Uterus (tissue), 4 donors: ENCODE results near the gene CAB39L. TPM values are rescaled to one million over a fixed set of nuclear protein-coding genes. Genes with fewer than 3 reads are reported as not detected.

Experiments
- DNase-seq, 2 donors: peaks; one replicate each; pipeline ENCODE4 v3.0.0-alpha.2; 2019 to 2020
- H3K27ac ChIP-seq, 2 donors: fragments of 200-600 bp; sonication (generic); 1 replicate in 1 of 2; 2 replicates in 1 of 2; pipeline ENCODE4 v1.5.1; 2016 to 2018
- H3K27me3 ChIP-seq, 2 donors: fragments of 200-600 bp; sonication (generic); one replicate each; pipeline ENCODE4 v1.5.1; 2018 to 2019; ENCODE audit warnings: control low read depth in 1 of 2
- H3K36me3 ChIP-seq, 2 donors: fragments of 200-600 bp; sonication (generic); one replicate each; pipeline ENCODE4 v1.5.1; 2019; ENCODE audit warnings: control low read depth in 1 of 2
- H3K4me1 ChIP-seq, 2 donors: fragments of 200-600 bp; sonication (generic); one replicate each; pipeline ENCODE4 v1.5.1; 2018 to 2019; ENCODE audit warnings: control low read depth in 1 of 2
- H3K4me3 ChIP-seq, 2 donors: fragments of 200-600 bp; sonication (generic); 1 replicate in 1 of 2; 2 replicates in 1 of 2; pipeline ENCODE4 v1.5.1; 2018 to 2019; ENCODE audit warnings: mild to moderate bottlenecking in 1 of 2
- H3K9me3 ChIP-seq, 2 donors: fragments of 200-600 bp; sonication (generic); one replicate each; pipeline ENCODE4 v1.5.1; 2019; ENCODE audit warnings: control low read depth in 1 of 2
- POLR2A ChIP-seq, 2 donors: fragments of 450-650 bp; IDR thresholded peaks; one replicate each; pipeline ENCODE4 v1.6.1; 2016; ENCODE audit warnings: antibody characterized with exemption in 2 of 2, mild to moderate bottlenecking in 1 of 2, moderate library complexity in 1 of 2
- intact Hi-C: fragments of 100-400 bp; cut with DNase I; formaldehyde crosslinking; loops from one replicate; pipeline ENCODE4 v1.15.1; 2023; ENCODE audit warnings: low total_unique reads
- total RNA-seq, 4 donors: library from RNA; depleted of rRNA in 3 of 4; stranded (reverse); fragments of >200 nt in 3 of 4; gene quantifications; one replicate each; pipeline versions ENCODE4 v1.1.0 to v1.2.4, GENCODE V29; 2014 to 2023
- TF ChIP-seq, protein P1 (sequence below), 4 experiments: fragments of 200-600 bp in 2 of 4; fragments of 450-650 bp in 2 of 4; sonication (generic) in 2 of 4; IDR thresholded peaks; one replicate each; pipeline ENCODE4 v1.5.1; 2016 to 2019; ENCODE audit warnings: antibody characterized with exemption in 4 of 4, mild to moderate bottlenecking in 2 of 4, moderate library complexity in 1 of 4
- donor health status: DM: yes; HTN: yes; CAD: no.

CAB39L gene
- total RNA-seq, 4 donors from 2014 or later: 12.0 to 24.7 (median 18.5) TPM

DNA sequence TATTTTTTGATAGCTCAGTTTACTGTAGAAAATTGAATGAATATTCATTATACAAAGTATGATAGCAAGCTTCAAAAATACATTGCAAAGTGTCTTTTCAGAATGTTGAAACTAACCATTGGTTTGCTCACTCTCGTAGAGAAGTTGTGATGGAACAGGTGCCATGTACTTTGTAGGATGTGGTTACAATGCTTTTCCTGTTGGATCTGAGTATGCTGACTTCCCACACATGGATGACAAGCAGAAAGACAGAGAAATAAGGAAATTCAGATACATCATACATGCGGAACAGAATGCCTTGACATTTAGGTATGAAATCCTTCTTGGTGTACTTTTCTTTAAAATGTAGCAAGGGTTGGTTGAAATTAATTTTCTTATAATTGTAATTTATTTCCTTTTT, 165.7 kb downstream of the CAB39L start:
- Histone ChIP-seq H3K27ac (no peak overlapping the region), H3K27me3 (no peaks in the 10 kb centered on the region), H3K36me3 (peaks cover 0 to 3% of the 10 kb centered on the region in 2 donors), H3K9me3 (no peaks in the 10 kb centered on the region), H3K4me3 (no peak overlapping the region), H3K4me1 (no peaks in the 10 kb centered on the region)
- no peak for DNase-seq
- intact Hi-C loops: no loop called here
- TF ChIP-seq, protein P1, sequence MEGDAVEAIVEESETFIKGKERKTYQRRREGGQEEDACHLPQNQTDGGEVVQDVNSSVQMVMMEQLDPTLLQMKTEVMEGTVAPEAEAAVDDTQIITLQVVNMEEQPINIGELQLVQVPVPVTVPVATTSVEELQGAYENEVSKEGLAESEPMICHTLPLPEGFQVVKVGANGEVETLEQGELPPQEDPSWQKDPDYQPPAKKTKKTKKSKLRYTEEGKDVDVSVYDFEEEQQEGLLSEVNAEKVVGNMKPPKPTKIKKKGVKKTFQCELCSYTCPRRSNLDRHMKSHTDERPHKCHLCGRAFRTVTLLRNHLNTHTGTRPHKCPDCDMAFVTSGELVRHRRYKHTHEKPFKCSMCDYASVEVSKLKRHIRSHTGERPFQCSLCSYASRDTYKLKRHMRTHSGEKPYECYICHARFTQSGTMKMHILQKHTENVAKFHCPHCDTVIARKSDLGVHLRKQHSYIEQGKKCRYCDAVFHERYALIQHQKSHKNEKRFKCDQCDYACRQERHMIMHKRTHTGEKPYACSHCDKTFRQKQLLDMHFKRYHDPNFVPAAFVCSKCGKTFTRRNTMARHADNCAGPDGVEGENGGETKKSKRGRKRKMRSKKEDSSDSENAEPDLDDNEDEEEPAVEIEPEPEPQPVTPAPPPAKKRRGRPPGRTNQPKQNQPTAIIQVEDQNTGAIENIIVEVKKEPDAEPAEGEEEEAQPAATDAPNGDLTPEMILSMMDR (IDR thresholded peaks at IDR 0.05): no peak
- TF ChIP-seq POLR2A (IDR thresholded peaks at IDR 0.05): no peak

DNA sequence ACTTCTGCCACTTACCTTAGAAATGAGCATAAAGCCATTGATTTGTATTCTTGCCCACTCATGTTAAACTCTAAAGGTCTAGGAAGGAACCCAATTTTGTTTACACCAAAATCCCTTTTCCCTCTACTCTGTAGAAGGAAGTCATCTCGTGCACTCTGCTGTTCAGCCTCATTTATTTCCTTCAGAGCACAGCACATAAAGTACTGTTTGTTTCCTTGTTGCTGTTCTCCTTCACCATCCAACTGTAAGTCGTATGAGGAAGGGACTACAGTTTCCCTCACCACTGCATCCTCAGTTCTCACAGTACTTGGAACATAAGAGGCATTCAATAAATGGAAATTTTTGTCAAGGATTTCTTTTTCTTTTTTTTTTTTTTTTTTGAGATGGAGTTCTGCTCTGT, 171.6 kb downstream of the CAB39L start:
- DNase-seq: no peak
- Histone ChIP-seq H3K4me1 (no peaks in the 10 kb centered on the region), H3K9me3 (no peaks in the 10 kb centered on the region), H3K4me3 (no peak overlapping the region), H3K36me3 (peaks cover 0 to 3% of the 10 kb centered on the region in 2 donors), H3K27ac (no peak overlapping the region), H3K27me3 (no peaks in the 10 kb centered on the region)
- intact Hi-C loops: no loop called here
- TF ChIP-seq, protein P1 (IDR thresholded peaks at IDR 0.05): no peak
- TF ChIP-seq POLR2A (IDR thresholded peaks at IDR 0.05): no peak

DNA sequence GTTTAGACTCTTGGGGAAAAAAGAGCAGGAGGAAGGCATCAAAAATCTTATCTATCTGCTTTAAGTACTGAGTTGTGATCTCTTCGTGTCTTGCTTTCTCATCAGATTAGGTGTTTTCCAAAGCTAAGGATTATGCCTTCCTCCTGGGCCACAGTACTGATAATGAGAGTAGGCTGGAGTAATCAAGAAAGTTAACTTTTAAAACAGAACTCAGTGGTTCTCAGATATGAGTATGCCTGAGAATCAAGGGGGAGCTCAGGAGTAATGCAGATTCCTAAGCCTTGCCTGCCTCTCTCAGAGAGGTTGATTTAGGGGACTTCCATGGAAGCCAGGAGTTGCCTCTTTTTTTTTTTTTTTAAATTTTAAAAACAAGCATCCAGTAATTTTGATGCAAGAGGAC, 172.6 kb downstream of the CAB39L start:
- H3K27me3 ChIP-seq: no peaks in the 10 kb centered on the region
- no peak for DNase-seq
- H3K9me3 ChIP-seq: no peaks in the 10 kb centered on the region
- peaks cover 0 to 3% of the 10 kb centered on the region in 2 donors for H3K36me3 ChIP-seq
- TF ChIP-seq POLR2A (IDR thresholded peaks at IDR 0.05): no peak
- TF ChIP-seq, protein P1 (IDR thresholded peaks at IDR 0.05): no peak
- no peak overlapping the region for H3K4me3 ChIP-seq
- intact Hi-C loops: no loop called here
- no peak overlapping the region for H3K27ac ChIP-seq
- no peaks in the 10 kb centered on the region for H3K4me1 ChIP-seq

DNA sequence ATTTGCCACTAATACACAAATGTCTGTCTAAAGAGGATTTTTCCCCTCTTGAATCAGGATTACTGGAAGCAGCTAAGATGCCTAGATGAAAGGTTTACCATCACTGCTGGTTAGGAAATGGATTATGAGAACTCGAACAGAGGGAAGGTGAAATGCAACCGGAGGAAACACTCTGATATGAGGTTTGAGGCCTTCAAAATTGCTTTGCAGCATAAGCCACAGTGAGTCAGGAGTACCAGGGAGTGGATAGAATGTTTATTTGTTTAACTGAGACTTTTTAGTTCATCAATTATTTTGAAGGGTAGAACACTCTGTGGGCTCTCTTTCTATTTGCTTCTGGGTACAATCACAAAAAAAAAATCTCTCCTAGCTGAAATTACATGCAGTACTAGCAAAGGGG, 178.0 kb downstream of the CAB39L start:
- TF ChIP-seq, protein P1 (IDR thresholded peaks at IDR 0.05): no peak
- TF ChIP-seq POLR2A (IDR thresholded peaks at IDR 0.05): no peak
- H3K27ac ChIP-seq: no peak overlapping the region
- H3K27me3 ChIP-seq: no peaks in the 10 kb centered on the region
- H3K36me3 ChIP-seq: no peaks in the 10 kb centered on the region
- DNase-seq: no peak
- H3K4me1 ChIP-seq: no peaks in the 10 kb centered on the region
- H3K9me3 ChIP-seq: no peaks in the 10 kb centered on the region
- intact Hi-C loops: no loop called here
- no peak overlapping the region for H3K4me3 ChIP-seq

DNA sequence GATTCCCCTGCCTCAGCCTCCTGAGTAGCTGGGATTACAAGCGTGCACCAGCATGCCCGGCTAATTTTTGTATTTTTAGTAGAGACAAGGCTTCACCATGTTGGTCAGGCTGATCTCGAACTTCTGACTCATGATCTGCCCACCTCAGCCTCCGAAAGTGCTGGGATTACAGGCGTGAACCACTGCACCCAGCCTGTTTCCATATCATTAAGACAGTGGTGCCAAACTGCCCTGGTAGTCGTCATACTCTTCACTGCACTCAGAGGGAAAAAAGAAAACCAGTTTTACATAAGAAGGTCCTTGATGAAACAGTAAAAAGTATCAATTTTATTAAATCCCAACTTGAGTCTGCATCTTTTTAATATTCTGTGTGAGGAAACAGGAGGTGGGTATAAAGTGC, 181.2 kb downstream of the CAB39L start:
- TF ChIP-seq POLR2A (IDR thresholded peaks at IDR 0.05): no peak
- TF ChIP-seq, protein P1 (IDR thresholded peaks at IDR 0.05): no peak
- Histone ChIP-seq H3K27me3 (no peaks in the 10 kb centered on the region), H3K9me3 (no peaks in the 10 kb centered on the region), H3K36me3 (no peaks in the 10 kb centered on the region), H3K4me3 (no peak overlapping the region), H3K27ac (no peak overlapping the region), H3K4me1 (no peaks in the 10 kb centered on the region)
- intact Hi-C loops: no loop called here
- DNase-seq: no peak
